LNCaP clone FGC (cell line): ENCODE results near the gene EAPP.
"Not testable (repeated sequence)": the region's sequence is repeated elsewhere in the genome, so short reads cannot be mapped to it uniquely, and the experiment has no call there.

Experiments
- DNase-seq: peaks from one replicate; pipeline ENCODE4 v3.0.0-alpha.2; 2011; ENCODE audit warnings: low read depth
- H3K4me3 ChIP-seq: 2 replicates; pipeline ENCODE4 v1.5.1; 2011; ENCODE audit warnings: mild to moderate bottlenecking, low read depth, low read length, control low read depth
- CTCF ChIP-seq: IDR thresholded peaks from 2 replicates; pipeline ENCODE4 v1.5.1; 2012; ENCODE audit warnings: mild to moderate bottlenecking; ENCODE audit not compliant: control insufficient read depth, insufficient read depth; ENCODE audit errors: extremely low read depth

Gene EAPP

GRCh38 chr14:34507884-34508283 is 31.6 kb downstream of the EAPP start:
- TF ChIP-seq CTCF: no peak
- DNase-seq: no peak
- no peak overlapping the region for H3K4me3 ChIP-seq

- DNase-seq: no peak
- no peak for TF ChIP-seq CTCF
- H3K4me3 ChIP-seq: no peak overlapping the region
Observed at GRCh38 chr14:34507459-34507858, 32.0 kb downstream of the EAPP start.

GRCh38 chr14:34505124-34505491 is 34.4 kb downstream of the EAPP start:
- DNase-seq, H3K4me3 ChIP-seq: not testable (repeated sequence)

- not testable (repeated sequence) for DNase-seq, H3K4me3 ChIP-seq
Observed at GRCh38 chr14:34504027-34504426, 35.5 kb downstream of the EAPP start.

GRCh38 chr14:34502545-34503225 is 36.8 kb downstream of the EAPP start:
- no peak for TF ChIP-seq CTCF
- no peak for DNase-seq
- H3K4me3 ChIP-seq: no peak overlapping the region

GRCh38 chr14:34502001-34502400 is 37.5 kb downstream of the EAPP start:
- DNase-seq: no peak
- H3K4me3 ChIP-seq: no peak overlapping the region
- no peak for TF ChIP-seq CTCF

- no peak for TF ChIP-seq CTCF
- H3K4me3 ChIP-seq: no peak overlapping the region
- no peak for DNase-seq
Observed at GRCh38 chr14:34501004-34501580, 38.4 kb downstream of the EAPP start.

GRCh38 chr14:34498684-34499412 is 40.7 kb downstream of the EAPP start:
- peak; percentile 48 for DNase-seq
- H3K4me3 ChIP-seq: no peak overlapping the region
- TF ChIP-seq CTCF: peak; percentile 93
